AG04449 (cell line): Measurements from ENCODE around the gene CREBRF.
"Not testable (repeated sequence)": the region's sequence is repeated elsewhere in the genome, so short reads cannot be mapped to it uniquely, and the experiment has no call there.

Source experiments
- CTCF ChIA-PET: fragments of 350-600 bp; formaldehyde crosslinking; extraction: SDS; loops from one replicate; lab custom pipeline; 2021; ENCODE audit warnings: antibody characterized with exemption; lab: Yijun Ruan, JAX
- POLR2A ChIA-PET: fragments of 400-600, 350-600 bp; formaldehyde crosslinking; extraction: SDS; loops from one replicate; lab custom pipeline; 2020; ENCODE audit warnings: antibody characterized with exemption, inconsistent platforms; lab: Yijun Ruan, JAX
- DNase-seq: peaks from one replicate; pipeline ENCODE4 v3.0.0-alpha.2; 2010; ENCODE audit warnings: low read depth, low spot score
- H3K4me3 ChIP-seq: 2 replicates; pipeline ENCODE4 v1.5.1; 2011; ENCODE audit warnings: low read depth, mild to moderate bottlenecking, control low read depth, low read length
- TF ChIP-seq, protein P1 (sequence below): IDR thresholded peaks from one replicate; pipeline ENCODE4 v1.5.1; 2011; ENCODE audit warnings: mild to moderate bottlenecking, moderate library complexity, low read length, control low read depth, inconsistent platforms; ENCODE audit not compliant: insufficient read depth; ENCODE audit errors: missing control alignments

Gene CREBRF

GRCh38 chr5:173020154-173020581, 36.0 kb upstream of the CREBRF start:
- no peak for DNase-seq
- POLR2A ChIA-PET, result interaction anchor here (0.6 kb wide), 1 partner anchor 22 kb away, joined by 3 read pairs; no protein-coding TSS in a partner anchor

GRCh38 chr5:173020643-173021042, 35.5 kb upstream of the CREBRF start:
- POLR2A ChIA-PET, result interaction anchor here (0.6 kb wide), 1 partner anchor 22 kb away, joined by 3 read pairs; no protein-coding TSS in a partner anchor
- no peak for DNase-seq
- TF ChIP-seq, protein P1, sequence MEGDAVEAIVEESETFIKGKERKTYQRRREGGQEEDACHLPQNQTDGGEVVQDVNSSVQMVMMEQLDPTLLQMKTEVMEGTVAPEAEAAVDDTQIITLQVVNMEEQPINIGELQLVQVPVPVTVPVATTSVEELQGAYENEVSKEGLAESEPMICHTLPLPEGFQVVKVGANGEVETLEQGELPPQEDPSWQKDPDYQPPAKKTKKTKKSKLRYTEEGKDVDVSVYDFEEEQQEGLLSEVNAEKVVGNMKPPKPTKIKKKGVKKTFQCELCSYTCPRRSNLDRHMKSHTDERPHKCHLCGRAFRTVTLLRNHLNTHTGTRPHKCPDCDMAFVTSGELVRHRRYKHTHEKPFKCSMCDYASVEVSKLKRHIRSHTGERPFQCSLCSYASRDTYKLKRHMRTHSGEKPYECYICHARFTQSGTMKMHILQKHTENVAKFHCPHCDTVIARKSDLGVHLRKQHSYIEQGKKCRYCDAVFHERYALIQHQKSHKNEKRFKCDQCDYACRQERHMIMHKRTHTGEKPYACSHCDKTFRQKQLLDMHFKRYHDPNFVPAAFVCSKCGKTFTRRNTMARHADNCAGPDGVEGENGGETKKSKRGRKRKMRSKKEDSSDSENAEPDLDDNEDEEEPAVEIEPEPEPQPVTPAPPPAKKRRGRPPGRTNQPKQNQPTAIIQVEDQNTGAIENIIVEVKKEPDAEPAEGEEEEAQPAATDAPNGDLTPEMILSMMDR, result no peak
- no peak overlapping the region for H3K4me3 ChIP-seq
- CTCF ChIA-PET, result no interaction called here

More at GRCh38 chr5:173020154-173020581, 36.0 kb upstream of the CREBRF start:
- no peak overlapping the region for H3K4me3 ChIP-seq
- TF ChIP-seq, protein P1, result no peak
- CTCF ChIA-PET, result no interaction called here

- no peak overlapping the region for H3K4me3 ChIP-seq
- POLR2A ChIA-PET, result no interaction called here
- TF ChIP-seq, protein P1, result no peak
- CTCF ChIA-PET, result interaction anchor here (0.8 to 1.3 kb wide), 2 partner anchors 9 to 12 kb away, joined by 3 to 4 read pairs; no protein-coding TSS in a partner anchor
- no peak for DNase-seq
Observed at GRCh38 chr5:173025651-173026050, 30.5 kb upstream of the CREBRF start.

GRCh38 chr5:173027905-173028304, 28.2 kb upstream of the CREBRF start:
- TF ChIP-seq, protein P1, result no peak
- no peak for DNase-seq
- H3K4me3 ChIP-seq, result no peak overlapping the region
- CTCF ChIA-PET, result no interaction called here
- POLR2A ChIA-PET, result no interaction called here

DNA sequence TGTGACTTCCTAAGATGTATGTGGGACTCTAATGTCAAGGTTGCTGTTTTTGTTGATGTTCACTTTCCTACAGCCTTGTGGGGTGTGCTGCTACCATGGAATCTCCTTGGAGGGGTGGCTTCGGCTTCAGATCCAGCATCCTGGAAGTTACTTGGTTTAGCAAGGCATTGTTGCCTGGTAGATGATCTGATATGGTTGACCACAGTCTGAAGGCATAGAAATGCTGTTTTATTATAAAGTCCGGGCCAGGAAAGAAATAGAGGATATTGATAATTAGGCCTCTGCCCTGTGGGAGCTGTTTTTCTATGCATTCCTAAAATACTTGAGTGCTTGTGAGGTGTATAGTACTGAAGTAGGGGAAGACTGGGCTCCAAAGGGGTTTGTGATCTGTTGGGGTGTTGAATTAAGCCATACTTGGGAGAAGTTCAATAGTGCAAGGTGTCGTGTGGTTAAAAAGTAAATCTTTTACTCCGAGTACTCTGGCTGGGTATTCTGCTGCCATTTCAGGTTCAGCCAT, 27.3 kb upstream of the CREBRF start:
- CTCF ChIA-PET, result no interaction called here
- POLR2A ChIA-PET, result no interaction called here
- H3K4me3 ChIP-seq, result no peak overlapping the region
- TF ChIP-seq, protein P1, result no peak
- no peak for DNase-seq

DNA sequence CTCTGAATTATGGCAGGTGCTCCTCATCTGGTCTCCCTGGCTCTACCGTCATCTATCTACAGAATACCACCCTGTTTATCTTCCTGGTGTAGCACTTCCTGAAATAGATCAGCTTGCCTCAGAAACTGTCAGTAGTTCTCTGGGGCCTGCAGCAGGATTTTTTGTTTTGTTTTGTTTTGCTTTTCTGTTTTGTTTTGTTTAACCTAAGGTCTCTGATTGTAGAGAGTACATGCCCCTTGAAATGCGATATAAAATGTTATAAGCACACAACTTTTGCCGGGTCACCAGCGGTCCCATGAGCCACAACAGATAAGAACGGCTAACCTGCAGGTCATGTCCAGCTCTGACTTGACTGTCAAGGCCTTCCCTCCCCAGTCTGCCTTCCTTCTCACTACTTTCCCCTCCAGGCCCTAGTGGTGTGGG, 26.6 kb upstream of the CREBRF start:
- ChIA-PET CTCF (no interaction called here), POLR2A (interaction anchor here (0.7 kb wide), 1 partner anchor 13 kb away, joined by 3 read pairs; no protein-coding TSS in a partner anchor)
- no peak for DNase-seq

GRCh38 chr5:173032096-173032495, 24.1 kb upstream of the CREBRF start:
- H3K4me3 ChIP-seq, CTCF ChIA-PET: not testable (repeated sequence)

More for the DNA sequence above, 26.6 kb upstream of the CREBRF start:
- no peak overlapping the region for H3K4me3 ChIP-seq
- TF ChIP-seq, protein P1, result no peak

More at GRCh38 chr5:173032096-173032495, 24.1 kb upstream of the CREBRF start:
- DNase-seq, POLR2A ChIA-PET: not testable (repeated sequence)
